Measurements from ENCODE around the gene CLDN15. TPM values are rescaled to one million over a fixed set of nuclear protein-coding genes. Genes with fewer than 3 reads are reported as not detected.
"Not testable (repeated sequence)": the region's sequence is repeated elsewhere in the genome, so short reads cannot be mapped to it uniquely, and the experiment has no call there.

CLDN15 gene
- total RNA-seq, 2 experiments from 2014 or later: 19.6 to 21.2 TPM

DNA sequence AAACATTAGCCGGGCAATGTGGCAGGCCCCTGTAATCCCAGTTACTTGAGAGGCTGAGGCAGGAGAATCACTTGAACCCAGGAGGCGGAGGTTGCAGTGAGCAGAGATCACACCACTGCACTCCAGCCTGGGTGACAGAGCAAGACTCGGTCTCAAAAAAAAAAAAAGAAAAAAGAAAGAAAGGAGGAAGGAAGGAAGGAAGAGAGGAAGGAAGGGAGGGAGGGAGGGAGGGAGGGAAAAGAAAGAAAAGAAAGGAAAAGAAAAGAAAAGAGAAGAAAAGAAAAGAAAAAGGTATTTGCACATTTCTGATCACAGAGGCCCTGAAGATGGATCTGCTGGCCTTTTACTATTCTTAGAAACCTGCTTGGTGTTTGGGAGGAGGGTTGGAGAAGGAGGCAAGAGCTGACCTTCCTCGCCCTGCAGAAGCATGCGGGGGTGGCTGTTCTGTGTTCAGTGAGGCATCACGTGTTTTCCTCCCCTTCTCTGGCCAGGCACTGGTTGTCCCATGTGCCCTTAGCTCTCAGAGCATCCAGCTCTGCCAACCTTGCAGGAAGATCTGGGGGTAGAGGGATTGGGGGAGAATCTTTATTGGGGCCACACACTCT is 26.6 kb upstream of the CLDN15 start:
- H3K27ac Mint-ChIP-seq; H3K9me3 Mint-ChIP-seq (ENCODE audit: insufficient read depth); ATAC-seq; H3K27me3 Mint-ChIP-seq (ENCODE audit: low read depth); H3K4me1 Mint-ChIP-seq (ENCODE audit: low read depth); CTCF ChIA-PET; DNase-seq; H3K36me3 Mint-ChIP-seq (ENCODE audit: low read depth); H3K4me3 Mint-ChIP-seq; POLR2A ChIA-PET: not testable (repeated sequence)

DNA sequence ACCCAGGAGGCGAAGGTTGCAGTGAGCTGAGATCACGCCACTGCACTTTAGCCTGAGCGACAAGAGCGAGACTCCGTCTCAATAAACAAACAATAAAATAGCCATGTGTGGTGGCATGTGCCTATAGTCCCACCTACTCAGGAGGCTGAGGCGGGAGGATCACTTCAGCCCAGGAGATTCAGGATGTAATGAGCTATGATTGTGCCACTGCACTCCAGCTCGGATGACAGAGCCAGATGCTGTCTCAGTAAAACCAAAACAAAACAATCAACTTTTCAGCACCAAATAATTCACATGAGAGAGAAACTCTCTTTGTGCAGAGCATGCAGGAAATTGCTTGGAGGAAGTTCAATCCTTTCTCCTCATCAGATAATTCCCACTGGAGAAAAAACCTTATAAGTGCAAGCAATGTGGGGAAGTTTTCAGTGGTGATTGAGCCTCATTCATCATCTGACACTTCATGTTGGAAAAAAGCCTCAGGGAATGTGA is 20.7 kb upstream of the CLDN15 start:
- no peak for DNase-seq
- Mint-ChIP-seq H3K9me3 (ENCODE audit: insufficient read depth) (no peaks in the 10 kb centered on the region), H3K36me3 (ENCODE audit: low read depth) (no peaks in the 10 kb centered on the region), H3K4me3 (no peak overlapping the region), H3K27me3 (ENCODE audit: low read depth) (peaks cover 2% of the 10 kb centered on the region), H3K4me1 (ENCODE audit: low read depth) (no peaks in the 10 kb centered on the region), H3K27ac (no peak overlapping the region)
- POLR2A ChIA-PET: no interaction called here
- ATAC-seq: no peak
- CTCF ChIA-PET: interaction anchor here (1.2 to 1.4 kb wide), 3 partner anchors 14 to 66 kb away, joined by 3 to 4 read pairs (median 4); no protein-coding TSS in a partner anchor

DNA sequence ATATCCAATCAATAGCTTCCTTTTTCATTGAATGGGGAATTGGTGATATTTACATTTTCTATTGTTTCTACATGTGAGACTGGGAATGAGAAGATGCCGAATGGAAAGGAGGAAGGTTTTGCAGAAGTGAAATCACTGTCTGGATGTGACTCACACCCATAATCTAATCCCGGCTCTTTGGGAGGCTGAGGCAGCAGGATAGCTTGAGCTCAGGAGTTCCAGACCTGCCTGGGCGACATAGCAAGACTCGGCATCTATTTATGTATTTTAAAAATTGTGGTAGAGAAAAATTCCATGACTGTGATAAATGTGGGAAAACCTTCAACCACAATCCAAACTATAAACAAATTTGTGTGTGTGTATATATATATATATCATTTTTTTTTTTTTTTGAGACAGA is 18.2 kb upstream of the CLDN15 start:
- H3K27ac Mint-ChIP-seq: no peak overlapping the region
- H3K36me3 Mint-ChIP-seq (ENCODE audit: low read depth): peaks cover 8% of the 10 kb centered on the region
- no peaks in the 10 kb centered on the region for H3K27me3 Mint-ChIP-seq (ENCODE audit: low read depth)
- no peak for ATAC-seq
- H3K4me3 Mint-ChIP-seq: no peak overlapping the region
- H3K4me1 Mint-ChIP-seq (ENCODE audit: low read depth): peaks cover 16% of the 10 kb centered on the region
- no peak for DNase-seq
- ChIA-PET POLR2A (no interaction called here), CTCF (interaction anchor here (1.4 to 4.3 kb wide), 3 partner anchors 11 to 38 kb away, joined by 7 to 32 read pairs (median 7); partner anchors contain the start of genes FIS1, PLOD3 and ZNHIT1)
- H3K9me3 Mint-ChIP-seq (ENCODE audit: insufficient read depth): no peaks in the 10 kb centered on the region

DNA sequence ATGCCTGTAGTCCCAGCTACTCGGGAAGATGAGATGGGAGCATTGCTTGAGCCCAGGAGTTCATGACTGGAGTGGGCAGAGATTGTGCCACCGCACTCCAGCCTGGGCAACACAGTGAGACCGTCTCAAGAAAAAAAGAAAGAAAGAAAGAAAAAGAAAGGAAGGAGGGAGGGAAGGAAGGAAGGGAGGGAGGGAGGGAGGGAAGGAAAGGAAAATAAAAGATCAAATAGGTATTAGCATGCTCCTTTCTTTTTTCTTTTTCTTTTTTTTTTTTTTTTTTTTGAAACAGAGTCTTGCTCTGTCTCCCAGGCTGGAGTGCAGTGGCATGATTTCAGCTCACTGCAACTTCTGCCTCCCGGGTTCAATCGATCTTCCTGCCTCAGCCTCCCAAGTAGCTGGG is 15.6 kb upstream of the CLDN15 start:
- Mint-ChIP-seq H3K36me3 (ENCODE audit: low read depth) (peaks cover 18% of the 10 kb centered on the region), H3K4me1 (ENCODE audit: low read depth) (peaks cover 27% of the 10 kb centered on the region)
- not testable (repeated sequence) for H3K4me3 Mint-ChIP-seq; H3K27ac Mint-ChIP-seq; ATAC-seq; DNase-seq; H3K9me3 Mint-ChIP-seq (ENCODE audit: insufficient read depth); H3K27me3 Mint-ChIP-seq (ENCODE audit: low read depth)
- POLR2A ChIA-PET: interaction anchor here (3.2 kb wide), 1 partner anchor 35 kb away, joined by 16 read pairs; the partner anchor contains the start of genes PLOD3 and ZNHIT1
- CTCF ChIA-PET: interaction anchor here (0.7 to 4.3 kb wide), 4 partner anchors 9 to 108 kb away, joined by 5 to 32 read pairs (median 8); partner anchors contain the start of gene FIS1

DNA sequence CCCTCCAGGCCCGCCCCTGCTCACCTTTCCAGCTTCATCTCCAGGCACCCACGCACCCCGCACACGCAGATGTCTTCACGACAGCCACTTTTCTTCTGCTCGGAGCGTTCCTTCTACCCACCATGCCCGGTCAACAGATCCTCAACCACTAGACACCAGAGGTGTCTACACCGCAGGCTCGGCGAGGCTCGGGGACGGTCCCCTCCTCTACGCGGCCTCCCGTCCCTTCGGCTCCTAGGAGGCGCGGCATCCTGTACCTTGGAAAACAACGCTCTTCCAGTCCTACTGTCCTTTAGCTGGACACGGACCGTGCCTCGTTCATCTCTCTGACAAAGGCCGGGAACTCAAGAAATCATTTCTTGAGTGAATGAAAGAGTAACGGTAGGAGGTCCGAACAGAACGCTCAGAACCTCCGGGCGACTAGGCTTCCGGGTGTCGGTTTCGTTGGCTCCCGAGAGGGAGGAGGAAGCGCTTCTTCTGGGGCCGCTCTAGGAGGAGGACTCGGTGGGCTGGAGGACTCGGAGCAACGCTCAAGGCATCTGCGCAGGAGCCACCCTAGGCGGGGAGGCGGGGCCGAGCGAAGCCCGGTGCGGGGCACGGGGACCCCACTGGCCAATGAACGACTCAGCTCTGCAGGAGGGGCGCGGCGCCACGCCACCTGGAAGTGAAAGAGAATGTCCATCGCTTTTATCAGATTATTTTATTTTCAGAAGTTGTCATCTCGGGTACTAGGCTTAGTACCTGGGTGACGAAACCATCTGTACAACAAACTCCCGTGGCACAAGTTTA is 14.5 kb upstream of the CLDN15 start:
- CTCF ChIA-PET: interaction anchor here (1.0 to 4.3 kb wide), 7 partner anchors 8 to 107 kb away, joined by 3 to 32 read pairs (median 8); partner anchors contain the start of genes FIS1, IFT22, PLOD3 and ZNHIT1
- DNase-seq (peak; percentile 99), ATAC-seq (peak; percentile 100)
- POLR2A ChIA-PET: interaction anchor here (1.0 to 3.2 kb wide), 6 partner anchors 8 to 166 kb away, joined by 3 to 16 read pairs (median 4); partner anchors contain the start of genes PLOD3, TRIM56 and ZNHIT1
- Mint-ChIP-seq H3K4me1 (ENCODE audit: low read depth) (peaks cover 31% of the 10 kb centered on the region), H3K4me3 (peak overlapping the region; percentile 100), H3K9me3 (ENCODE audit: insufficient read depth) (no peaks in the 10 kb centered on the region), H3K27ac (peak overlapping the region; percentile 98), H3K27me3 (ENCODE audit: low read depth) (no peaks in the 10 kb centered on the region), H3K36me3 (ENCODE audit: low read depth) (peaks cover 25% of the 10 kb centered on the region)

DNA sequence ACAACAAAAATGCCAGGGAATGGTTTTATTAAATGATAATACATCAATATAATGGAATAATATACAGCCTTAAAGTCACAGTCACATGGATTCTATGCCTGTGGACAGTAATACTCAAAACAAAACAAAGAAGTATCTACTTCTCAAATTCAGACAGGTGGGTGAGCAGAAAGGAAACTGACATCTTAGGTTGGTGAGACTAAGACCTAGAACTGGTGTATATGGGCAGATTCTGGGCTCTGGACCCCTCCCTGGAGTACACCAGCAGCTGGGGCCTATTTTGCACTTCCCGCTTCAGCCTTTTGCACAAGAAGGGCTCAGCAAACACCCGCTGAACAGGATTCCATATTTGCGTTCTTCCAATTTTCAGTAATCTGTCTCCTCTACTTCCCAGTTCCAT is 12.7 kb upstream of the CLDN15 start:
- H3K4me1 Mint-ChIP-seq (ENCODE audit: low read depth): peaks cover 38% of the 10 kb centered on the region
- no peaks in the 10 kb centered on the region for H3K9me3 Mint-ChIP-seq (ENCODE audit: insufficient read depth)
- H3K27ac Mint-ChIP-seq: no peak overlapping the region
- H3K4me3 Mint-ChIP-seq: peak overlapping the region; percentile 100
- CTCF ChIA-PET: no interaction called here
- POLR2A ChIA-PET: no interaction called here
- no peak for DNase-seq
- peaks cover 33% of the 10 kb centered on the region for H3K36me3 Mint-ChIP-seq (ENCODE audit: low read depth)
- no peaks in the 10 kb centered on the region for H3K27me3 Mint-ChIP-seq (ENCODE audit: low read depth)
- ATAC-seq: no peak

DNA sequence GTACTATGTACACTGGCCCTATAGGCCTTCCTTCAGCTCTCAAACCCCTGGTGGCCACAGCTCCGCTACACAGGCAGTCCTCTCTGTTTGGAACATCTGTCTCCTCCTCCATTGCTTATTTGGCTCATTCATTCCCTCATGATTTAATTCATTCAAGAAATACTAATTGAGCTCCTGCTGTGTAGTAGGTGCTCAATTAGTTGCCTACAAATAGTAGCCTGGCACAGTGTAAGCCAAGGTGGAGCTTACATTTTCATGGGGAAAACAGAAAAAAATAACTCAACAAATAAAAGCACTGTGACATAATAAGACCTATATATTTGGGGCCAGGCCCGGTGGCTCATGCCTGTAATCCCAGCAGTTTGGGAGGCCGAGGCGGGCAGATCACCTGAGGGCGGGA is 10.7 kb upstream of the CLDN15 start:
- H3K27me3 Mint-ChIP-seq (ENCODE audit: low read depth): no peaks in the 10 kb centered on the region
- POLR2A ChIA-PET: no interaction called here
- H3K36me3 Mint-ChIP-seq (ENCODE audit: low read depth): peaks cover 42% of the 10 kb centered on the region
- DNase-seq: no peak
- H3K4me1 Mint-ChIP-seq (ENCODE audit: low read depth): peaks cover 53% of the 10 kb centered on the region
- no peak overlapping the region for H3K27ac Mint-ChIP-seq
- H3K4me3 Mint-ChIP-seq: no peak overlapping the region
- ATAC-seq: no peak
- CTCF ChIA-PET: no interaction called here
- no peaks in the 10 kb centered on the region for H3K9me3 Mint-ChIP-seq (ENCODE audit: insufficient read depth)

DNA sequence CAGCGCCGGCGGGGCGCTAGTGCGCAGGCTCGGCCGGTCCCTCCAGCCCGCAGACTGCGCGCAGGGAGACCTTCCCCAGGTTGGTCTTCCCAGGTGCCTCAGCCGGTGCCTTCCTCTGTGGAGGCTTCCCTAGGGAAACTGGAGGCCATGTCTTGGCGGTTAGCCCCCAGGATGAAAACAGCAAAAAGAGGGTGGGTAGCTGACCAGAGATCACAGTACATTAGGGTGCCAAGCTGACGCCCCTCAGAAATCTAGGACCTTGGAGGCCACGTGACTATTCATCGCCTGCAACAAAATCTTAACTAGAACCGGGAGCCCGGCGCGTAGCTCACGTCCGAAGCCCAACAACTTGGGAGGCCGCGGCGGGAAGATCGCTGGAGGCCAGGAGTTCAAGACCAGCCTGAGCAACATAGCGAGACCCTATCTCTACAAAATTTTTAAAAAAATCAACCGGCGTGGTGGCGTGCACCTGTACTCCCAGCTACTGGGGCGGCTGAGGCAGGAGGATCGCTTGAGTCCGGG is 7.6 kb upstream of the CLDN15 start:
- no peaks in the 10 kb centered on the region for H3K27me3 Mint-ChIP-seq (ENCODE audit: low read depth)
- H3K27ac Mint-ChIP-seq: peak overlapping the region; percentile 97
- H3K4me3 Mint-ChIP-seq: peak overlapping the region; percentile 93
- ChIA-PET CTCF (interaction anchor here (1.1 to 4.6 kb wide), 8 partner anchors 9 to 219 kb away, joined by 3 to 64 read pairs (median 14); partner anchors contain the start of genes PLOD3 and ZNHIT1), POLR2A (interaction anchor here (0.6 to 2.5 kb wide), 4 partner anchors 10 to 81 kb away, joined by 3 to 20 read pairs (median 4); partner anchors contain the start of genes PLOD3 and ZNHIT1)
- no peaks in the 10 kb centered on the region for H3K9me3 Mint-ChIP-seq (ENCODE audit: insufficient read depth)
- ATAC-seq (no peak), DNase-seq (no peak)
- peaks cover 33% of the 10 kb centered on the region for H3K36me3 Mint-ChIP-seq (ENCODE audit: low read depth)
- H3K4me1 Mint-ChIP-seq (ENCODE audit: low read depth): peaks cover 37% of the 10 kb centered on the region

DNA sequence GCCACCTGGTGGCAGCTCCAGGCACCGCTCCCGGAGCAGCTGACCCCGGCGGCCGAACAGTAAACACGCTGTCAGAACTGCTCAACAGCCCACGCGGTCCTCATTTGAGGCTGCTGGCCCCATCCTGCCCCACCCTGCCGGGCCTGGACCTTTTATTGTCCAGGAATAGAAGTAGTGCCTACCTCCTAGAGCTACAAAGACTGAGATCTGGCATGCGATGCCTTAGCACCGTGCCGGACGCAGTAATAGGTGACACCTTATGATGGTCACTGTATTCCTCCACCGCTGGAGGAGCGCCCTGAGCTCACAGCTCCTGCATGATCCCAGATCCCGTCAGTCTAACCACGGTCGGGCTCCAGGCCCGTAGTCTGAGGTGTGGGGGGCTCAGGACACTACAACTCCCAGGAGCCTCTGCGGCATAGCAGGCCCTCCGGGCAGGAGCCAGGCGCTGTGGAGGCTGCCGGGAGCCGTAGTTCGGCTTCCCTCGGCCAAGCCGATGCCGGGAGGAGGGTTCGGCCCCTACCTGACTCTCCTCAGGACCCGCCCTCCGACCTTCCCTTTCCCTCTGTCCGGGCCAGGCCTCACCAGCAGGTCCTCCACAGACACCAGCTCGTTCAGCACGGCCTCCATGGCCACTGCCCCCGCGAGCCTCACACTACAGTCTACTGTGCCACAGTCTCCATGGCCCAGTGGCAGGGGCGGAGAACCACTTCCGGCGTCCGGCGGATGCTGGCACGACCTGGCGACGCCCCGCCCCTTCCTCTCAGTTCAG is 7.0 kb upstream of the CLDN15 start, which contains the start of gene FIS1:
TSS of gene FIS1 (minus strand) at position 707 of the 772 bp plus-strand sequence. CDS start at position 630, 77 bp downstream.
- CTCF ChIA-PET: interaction anchor here (1.0 to 4.6 kb wide), 14 partner anchors 9 to 355 kb away, joined by 3 to 64 read pairs (median 6); partner anchors contain the start of genes ACHE, PLOD3, UFSP1 and ZNHIT1
- H3K27me3 Mint-ChIP-seq (ENCODE audit: low read depth): no peaks in the 10 kb centered on the region
- peaks cover 33% of the 10 kb centered on the region for H3K4me1 Mint-ChIP-seq (ENCODE audit: low read depth)

DNA sequence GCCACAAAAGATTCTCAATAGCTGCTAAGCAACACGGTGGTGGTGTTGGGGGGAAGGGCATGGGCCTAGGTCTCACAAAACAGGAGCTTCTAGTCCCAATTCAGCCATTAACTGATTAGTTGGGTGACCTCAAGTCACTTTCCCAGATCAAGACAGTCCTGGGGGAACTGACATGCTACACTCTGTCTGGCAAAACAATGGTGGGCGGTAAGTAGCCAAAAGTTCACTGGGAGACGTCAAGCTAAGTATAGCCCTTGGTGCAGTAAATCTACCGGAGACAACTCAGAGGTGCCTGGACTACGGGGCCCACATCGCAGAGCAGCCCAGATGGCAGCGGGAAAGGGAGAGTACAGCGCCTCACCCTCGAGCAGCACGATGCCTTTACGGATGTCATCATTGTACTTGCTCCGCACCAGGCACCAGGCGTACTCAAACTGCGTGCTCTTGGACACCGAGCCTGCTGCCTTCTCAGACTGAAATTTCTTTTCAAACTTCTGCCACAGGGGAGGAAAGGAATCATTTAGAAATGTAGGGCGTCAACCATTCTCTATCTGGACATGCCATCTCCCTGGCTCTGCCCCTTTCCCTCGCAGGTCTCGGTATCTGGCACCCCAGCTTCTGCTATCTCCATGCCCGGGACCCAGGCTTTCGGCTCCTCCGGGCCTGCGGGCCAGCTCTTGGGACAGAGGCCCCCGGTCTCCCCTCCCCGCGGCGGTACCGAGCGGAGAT is 6.2 kb upstream of the CLDN15 start:
- H3K36me3 Mint-ChIP-seq (ENCODE audit: low read depth): peaks cover 29% of the 10 kb centered on the region
- POLR2A ChIA-PET: interaction anchor here (0.9 to 2.5 kb wide), 6 partner anchors 8 to 369 kb away, joined by 3 to 20 read pairs (median 4); partner anchors contain the start of genes IFT22, PLOD3, SRRT and ZNHIT1
- H3K4me1 Mint-ChIP-seq (ENCODE audit: low read depth): peaks cover 36% of the 10 kb centered on the region
- H3K27me3 Mint-ChIP-seq (ENCODE audit: low read depth): no peaks in the 10 kb centered on the region
- H3K27ac Mint-ChIP-seq: peak overlapping the region; percentile 97
- CTCF ChIA-PET: interaction anchor here (0.8 to 4.6 kb wide), 15 partner anchors 9 to 354 kb away, joined by 3 to 64 read pairs (median 5); partner anchors contain the start of genes ACHE, PLOD3, UFSP1 and ZNHIT1
- DNase-seq: no peak
- no peaks in the 10 kb centered on the region for H3K9me3 Mint-ChIP-seq (ENCODE audit: insufficient read depth)
- peak overlapping the region; percentile 93 for H3K4me3 Mint-ChIP-seq
- no peak for ATAC-seq

More for the DNA sequence above, 7.0 kb upstream of the CLDN15 start, which contains the start of gene FIS1:
- H3K36me3 Mint-ChIP-seq (ENCODE audit: low read depth): peaks cover 30% of the 10 kb centered on the region
- POLR2A ChIA-PET: interaction anchor here (0.9 to 2.5 kb wide), 6 partner anchors 7 to 80 kb away, joined by 3 to 20 read pairs (median 4); partner anchors contain the start of genes IFT22, PLOD3 and ZNHIT1
- peak within 1 kb of the TSS; percentile 97 for H3K27ac Mint-ChIP-seq
- ATAC-seq: peak; percentile 96
- DNase-seq: peak; percentile 95
- peak within 1 kb of the TSS; percentile 93 for H3K4me3 Mint-ChIP-seq
- no peaks in the 10 kb centered on the region for H3K9me3 Mint-ChIP-seq (ENCODE audit: insufficient read depth)

All from activated CD8-positive, alpha-beta T cell treated with anti-CD3 and anti-CD28 coated beads, Interleukin-2, amount 10 ng/mL, durations not matched to agents 7 days and 5 days (primary cell).